ENCODE data around the gene MSANTD2.

- no peak for TF ChIP-seq FOXM1 (IDR thresholded peaks at IDR 0.05; ENCODE audit: borderline replicate concordance)
- TF ChIP-seq NFRKB (IDR thresholded peaks at IDR 0.05) = no peak
- TF ChIP-seq CTBP1 (IDR thresholded peaks at IDR 0.05; ENCODE audit: borderline replicate concordance) = no peak
Measured at GRCh38 chr11:124748100-124748418, 52.1 kb downstream of the MSANTD2 start.
